ENCODE data around the gene KIF22. TPM values are rescaled to one million over a fixed set of nuclear protein-coding genes. Genes with fewer than 3 reads are reported as not detected.

KIF22 gene
- total RNA-seq, 1 donor from 2014 or later: 14.3 TPM

GRCh38 chr16:29805232-29806098 lies 14.9 kb downstream of the KIF22 start:
- Histone ChIP-seq H3K9me3 (ENCODE audit: insufficient read depth, low read depth, low read length) (no peaks in the 10 kb centered on the region), H3K36me3 (ENCODE audit: insufficient read depth, low read length) (peaks cover 11% of the 10 kb centered on the region), H3K27ac (ENCODE audit: low read depth, low read length) (peak overlapping the region; percentile 91), H2AFZ (ENCODE audit: low read depth, low read length) (peak overlapping the region; percentile 79), H3K4me2 (ENCODE audit: low read length) (peak overlapping the region; percentile 96), H4K20me1 (ENCODE audit: insufficient read depth, low read length) (peaks cover 25% of the 10 kb centered on the region), H3K79me2 (ENCODE audit: insufficient read depth, low read length) (peaks cover 33% of the 10 kb centered on the region), H3K27me3 (ENCODE audit: insufficient read depth, low read length) (no peaks in the 10 kb centered on the region), H3K9ac (ENCODE audit: low read length) (peak overlapping the region; percentile 94), H3K4me1 (ENCODE audit: insufficient read depth, low read length) (peaks cover 28% of the 10 kb centered on the region), H3K4me3 (ENCODE audit: insufficient read depth, low read depth, low read length) (peak overlapping the region; percentile 74)
- no peaks in the 10 kb centered on the region for H3K9me3 Mint-ChIP-seq (ENCODE audit: unreplicated experiment)
- H3K4me3 Mint-ChIP-seq (ENCODE audit: unreplicated experiment): peak overlapping the region; percentile 98
- FAIRE-seq: no peak
- H3K27ac Mint-ChIP-seq (ENCODE audit: unreplicated experiment): peak overlapping the region; percentile 98
- TF ChIP-seq EZH2 (IDR thresholded peaks at IDR 0.05; ENCODE audit: insufficient read depth, low read length) (no peak), CTCF (IDR thresholded peaks at IDR 0.05; ENCODE audit: insufficient read depth, low read depth, low read length) (no peak)
- peak; percentile 94 for DNase-seq (ENCODE audit: low read depth)
- H3K36me3 Mint-ChIP-seq (ENCODE audit: low read depth, unreplicated experiment): peaks cover 16% of the 10 kb centered on the region
- H3K27me3 Mint-ChIP-seq (ENCODE audit: low read depth, unreplicated experiment): no peaks in the 10 kb centered on the region
- peaks cover 23% of the 10 kb centered on the region for H3K4me1 Mint-ChIP-seq (ENCODE audit: low read depth, unreplicated experiment)

DNA sequence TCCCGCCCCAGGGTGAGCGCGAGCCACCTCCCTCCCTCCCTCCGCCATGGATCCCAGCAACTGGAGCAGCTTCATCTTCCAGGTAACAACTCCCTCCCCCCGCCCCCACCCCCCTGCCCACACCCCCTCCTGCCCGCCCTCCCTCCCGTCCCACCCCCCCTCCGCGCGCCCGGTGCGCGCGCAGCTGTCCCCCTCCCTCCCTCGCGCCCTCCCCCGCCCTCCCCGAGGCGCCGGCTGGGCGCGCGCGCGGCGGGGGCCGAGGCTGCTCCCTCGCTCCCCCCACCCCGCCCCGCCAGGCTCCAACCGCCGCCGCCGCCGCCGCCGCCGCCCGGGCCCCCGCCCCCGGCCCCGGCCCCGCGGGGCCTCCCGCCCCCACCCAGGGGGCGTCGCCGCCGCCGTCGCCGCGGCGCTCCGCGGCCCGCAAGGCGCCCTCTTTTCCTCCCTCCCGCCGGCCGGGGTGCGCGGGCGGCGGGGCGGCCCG lies 15.6 kb downstream of the KIF22 start, which contains the start of gene MAZ:
Gene MAZ, plus strand, starts transcription at position 431 of the 481 bp plus-strand sequence. CDS start 173 bp downstream, outside the sequence.
- Histone ChIP-seq H4K20me1 (ENCODE audit: insufficient read depth, low read length) (peaks cover 30% of the 10 kb centered on the region), H3K9me3 (ENCODE audit: insufficient read depth, low read depth, low read length) (no peaks in the 10 kb centered on the region), H3K4me1 (ENCODE audit: insufficient read depth, low read length) (peaks cover 34% of the 10 kb centered on the region), H2AFZ (ENCODE audit: low read depth, low read length) (peak within 1 kb of the TSS; percentile 79), H3K9ac (ENCODE audit: low read length) (peak within 1 kb of the TSS; percentile 94), H3K4me3 (ENCODE audit: insufficient read depth, low read depth, low read length) (peak within 1 kb of the TSS; percentile 77), H3K27ac (ENCODE audit: low read depth, low read length) (peak within 1 kb of the TSS; percentile 91), H3K36me3 (ENCODE audit: insufficient read depth, low read length) (peaks cover 9% of the 10 kb centered on the region), H3K4me2 (ENCODE audit: low read length) (peak within 1 kb of the TSS; percentile 96), H3K79me2 (ENCODE audit: insufficient read depth, low read length) (peaks cover 34% of the 10 kb centered on the region), H3K27me3 (ENCODE audit: insufficient read depth, low read length) (no peaks in the 10 kb centered on the region)
- Mint-ChIP-seq H3K27ac (ENCODE audit: unreplicated experiment) (peak within 1 kb of the TSS; percentile 98), H3K4me1 (ENCODE audit: low read depth, unreplicated experiment) (peaks cover 29% of the 10 kb centered on the region), H3K4me3 (ENCODE audit: unreplicated experiment) (peak within 1 kb of the TSS; percentile 98), H3K36me3 (ENCODE audit: low read depth, unreplicated experiment) (peaks cover 13% of the 10 kb centered on the region), H3K9me3 (ENCODE audit: unreplicated experiment) (no peaks in the 10 kb centered on the region), H3K27me3 (ENCODE audit: low read depth, unreplicated experiment) (no peaks in the 10 kb centered on the region)
- DNase-seq (ENCODE audit: low read depth): peak; percentile 88
- no peak for FAIRE-seq
- TF ChIP-seq CTCF (IDR thresholded peaks at IDR 0.05; ENCODE audit: insufficient read depth, low read depth, low read length): no peak
- TF ChIP-seq EZH2 (IDR thresholded peaks at IDR 0.05; ENCODE audit: insufficient read depth, low read length): no peak

Data from astrocyte (in vitro differentiated cells and primary cell).